Activated CD8-positive, alpha-beta memory T cell treated with anti-CD3 and anti-CD28 coated beads, Interleukin-2, amount 50 U/mL, for 24 hours (primary cell): ENCODE data around the gene MLST8.

Source experiments
- DNase-seq: peaks from one replicate; pipeline ENCODE4 v3.0.0-alpha.2; 2020; ENCODE audit errors: extremely low read depth

Gene MLST8

DNA sequence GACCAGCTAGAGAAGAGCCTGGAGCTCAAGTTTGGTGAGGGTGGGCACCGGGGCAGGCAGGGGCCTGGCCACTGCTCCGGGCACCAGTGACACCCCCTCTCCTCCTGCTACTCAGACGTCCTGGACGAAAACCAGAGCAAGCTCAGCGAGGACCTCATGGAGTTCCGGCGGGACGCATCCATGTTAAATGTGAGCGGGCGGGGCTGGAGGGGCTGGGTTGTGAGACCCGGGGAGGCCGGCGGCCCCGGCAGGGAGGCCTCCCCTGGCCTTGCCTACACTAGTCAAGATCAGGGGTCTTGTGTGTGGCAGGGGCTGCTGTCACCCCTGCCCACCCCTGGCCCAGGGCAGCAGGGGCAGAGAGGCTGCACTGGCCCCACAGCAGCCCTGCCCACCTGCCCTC, 31.9 kb upstream of the MLST8 start:
- DNase-seq: no peak

DNA sequence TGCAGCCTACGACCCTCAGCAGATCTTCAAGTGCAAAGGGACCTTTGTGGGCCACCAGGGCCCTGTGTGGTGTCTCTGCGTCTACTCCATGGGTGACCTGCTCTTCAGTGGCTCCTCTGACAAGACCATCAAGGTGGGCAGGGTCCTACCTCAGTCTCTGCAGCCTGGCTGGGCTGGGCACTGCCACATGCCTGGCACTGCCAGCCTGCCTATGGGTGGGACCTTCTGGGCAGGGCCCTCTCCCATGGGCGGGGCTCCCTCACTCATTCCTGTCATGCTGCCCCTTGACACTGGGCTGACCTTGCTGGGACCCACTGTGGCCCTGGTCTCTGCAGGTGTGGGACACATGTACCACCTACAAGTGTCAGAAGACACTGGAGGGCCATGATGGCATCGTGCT, 31.3 kb upstream of the MLST8 start:
- DNase-seq: no peak

DNA sequence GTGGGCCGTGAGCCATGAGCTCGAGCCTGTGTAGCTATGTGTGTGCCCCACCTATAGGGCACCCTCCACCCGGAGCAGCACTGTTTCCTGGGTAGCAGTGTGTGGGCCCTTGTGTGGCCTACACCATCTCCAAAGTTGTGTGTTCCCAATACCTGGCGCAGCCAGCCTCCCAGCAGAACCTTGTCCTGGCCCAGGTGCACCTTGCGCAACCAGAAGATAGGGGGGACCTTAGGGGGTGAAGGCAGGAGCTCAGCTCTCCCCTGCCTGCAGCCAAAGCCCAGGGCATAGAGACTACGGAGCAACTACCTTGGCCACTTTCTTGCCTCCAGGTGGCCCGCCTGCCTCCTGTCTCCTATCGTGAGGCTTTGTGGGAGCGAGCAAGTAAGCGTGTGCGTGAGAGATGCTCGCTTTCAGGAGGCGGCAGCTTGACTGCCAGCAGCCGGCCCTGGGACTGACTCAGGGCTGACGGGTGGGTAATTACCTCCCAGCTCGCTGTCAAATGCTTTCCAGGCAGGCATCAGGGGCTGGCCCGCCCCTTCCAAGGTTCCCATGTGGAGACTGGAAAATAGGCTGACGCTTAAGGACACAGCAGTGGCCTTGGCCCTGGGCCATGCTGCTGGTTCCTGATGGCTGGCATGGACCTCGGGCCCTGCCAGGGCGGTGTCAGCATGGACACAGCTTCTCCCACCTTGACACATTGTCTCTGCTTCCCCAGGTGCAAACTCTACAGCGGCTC, 30.7 kb upstream of the MLST8 start:
- DNase-seq: no peak

DNA sequence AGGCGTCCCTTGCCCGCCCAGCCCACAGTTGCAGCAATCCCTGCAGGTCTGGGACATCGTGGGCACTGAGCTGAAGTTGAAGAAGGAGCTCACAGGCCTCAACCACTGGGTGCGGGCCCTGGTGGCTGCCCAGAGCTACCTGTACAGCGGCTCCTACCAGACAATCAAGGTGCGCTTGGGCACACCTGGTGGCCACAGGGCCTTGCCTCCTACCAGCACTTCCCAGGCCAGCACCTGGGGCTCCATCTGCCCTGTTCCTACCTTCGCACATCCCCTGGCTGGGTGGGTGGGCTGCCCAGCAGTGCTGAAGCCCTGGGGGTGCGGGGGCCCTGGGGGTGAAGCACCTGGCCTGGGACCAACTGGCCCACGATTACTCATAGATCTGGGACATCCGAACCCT, 29.8 kb upstream of the MLST8 start:
- no peak for DNase-seq

DNA sequence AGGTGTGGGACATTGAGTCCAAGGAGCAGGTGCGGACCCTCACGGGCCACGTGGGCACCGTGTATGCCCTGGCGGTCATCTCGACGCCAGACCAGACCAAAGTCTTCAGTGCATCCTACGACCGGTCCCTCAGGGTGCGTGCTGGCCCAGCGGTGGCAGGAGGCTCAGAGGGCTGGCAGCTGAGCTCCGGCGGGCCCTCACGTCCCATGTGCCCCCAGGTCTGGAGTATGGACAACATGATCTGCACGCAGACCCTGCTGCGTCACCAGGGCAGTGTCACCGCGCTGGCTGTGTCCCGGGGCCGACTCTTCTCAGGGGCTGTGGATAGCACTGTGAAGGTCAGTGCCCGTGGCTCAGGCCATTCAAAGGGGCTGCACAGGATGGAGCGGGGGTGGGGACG, 29.2 kb upstream of the MLST8 start:
- DNase-seq: no peak

DNA sequence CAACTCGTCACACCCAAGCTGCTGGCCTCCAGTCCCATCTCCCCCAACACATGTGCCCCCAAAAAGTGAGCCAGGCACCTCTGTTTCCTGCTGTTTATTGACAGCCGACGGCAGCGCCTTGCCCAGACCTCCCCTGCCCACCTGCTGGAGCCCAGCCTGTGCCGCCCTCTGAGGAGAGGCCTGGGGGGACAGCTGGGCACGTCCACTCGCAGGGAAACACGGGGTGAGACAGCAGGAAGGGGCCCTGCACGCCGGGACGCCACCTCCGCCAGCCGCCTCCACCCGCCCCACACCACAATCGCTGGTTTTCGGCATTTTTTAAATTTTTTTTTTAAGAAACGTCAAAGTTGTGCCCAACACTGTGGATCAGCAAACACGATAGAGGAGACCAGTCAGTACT, 28.2 kb upstream of the MLST8 start:
- DNase-seq: no peak

DNA sequence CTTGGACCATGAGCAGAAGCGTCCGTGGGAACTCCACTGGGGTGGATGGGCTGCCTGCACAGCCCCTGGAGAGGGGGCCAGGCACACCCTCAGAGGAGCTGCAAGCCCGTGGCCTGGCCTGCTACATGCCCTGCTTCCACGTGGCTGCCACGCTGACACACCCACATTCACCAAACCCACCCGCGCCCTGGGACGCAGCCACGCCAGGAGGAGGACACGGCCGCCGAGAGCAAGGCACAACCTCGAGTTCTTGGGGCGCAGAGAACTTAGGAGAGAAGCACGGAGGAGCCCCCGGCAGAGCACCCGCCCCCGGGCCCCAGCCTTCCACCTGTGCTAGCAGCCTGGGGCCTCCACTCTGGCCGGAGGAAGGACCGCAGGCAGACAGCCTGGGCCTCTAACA, 27.7 kb upstream of the MLST8 start:
- no peak for DNase-seq

DNA sequence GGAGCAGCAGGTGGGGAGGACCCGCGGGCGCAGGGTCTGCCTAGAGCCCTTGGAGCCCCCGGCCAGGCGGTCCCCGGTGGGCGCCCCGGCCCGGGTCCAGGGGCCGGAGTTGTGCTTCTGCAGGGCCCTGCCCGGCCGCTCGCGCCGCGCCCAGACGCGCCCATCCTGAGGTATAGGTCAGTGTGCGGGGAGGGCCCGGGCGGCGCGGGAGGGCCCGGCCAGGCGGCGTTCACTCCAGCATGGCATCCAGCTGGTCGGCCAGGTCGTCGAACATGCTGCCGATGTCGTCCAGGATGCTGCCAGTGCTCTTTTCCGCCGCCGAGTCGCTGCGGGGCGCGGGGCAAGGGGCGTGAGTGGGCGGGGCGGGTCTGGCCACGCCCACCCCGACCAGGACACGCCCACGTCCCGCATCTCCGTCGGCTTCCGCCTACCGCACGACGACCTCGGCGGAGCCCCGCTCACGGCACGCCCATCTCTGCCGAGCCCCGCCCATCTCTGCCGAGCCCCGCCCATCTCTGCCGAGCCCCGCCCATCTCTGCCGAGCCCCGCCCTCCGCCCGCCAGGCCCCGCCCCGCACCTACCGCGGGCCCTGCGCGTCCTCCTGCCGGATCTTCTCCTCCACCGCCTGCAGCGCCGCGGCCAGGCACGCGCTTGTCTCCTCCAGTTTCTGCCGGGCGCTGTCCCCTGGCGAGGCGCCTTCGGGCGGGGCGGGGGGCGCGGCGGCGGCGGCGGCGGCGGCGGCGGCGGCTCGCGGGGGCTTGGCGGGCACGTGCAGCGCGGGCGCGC, 26.7 kb upstream of the MLST8 start:
- DNase-seq: no peak

DNA sequence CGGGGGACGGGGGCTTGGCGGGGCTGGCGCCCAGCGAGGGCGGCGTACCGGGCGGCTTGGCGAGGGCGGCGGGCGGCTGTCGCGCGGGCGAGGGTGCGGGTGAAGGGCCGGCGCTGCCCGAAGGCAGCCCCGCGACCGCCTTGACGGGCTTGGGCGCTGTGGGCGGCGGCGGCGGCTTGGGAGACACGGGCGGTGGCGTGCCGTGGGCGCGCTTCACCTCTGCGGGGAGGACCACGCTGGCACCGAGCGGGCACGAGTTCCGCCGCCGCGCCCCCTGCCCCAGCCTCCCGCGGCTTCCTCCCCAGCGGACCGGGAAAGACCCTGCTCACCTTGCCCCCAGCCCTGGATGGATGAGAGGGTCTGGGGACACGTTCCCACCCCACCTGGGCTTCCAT, 26.1 kb upstream of the MLST8 start:
- no peak for DNase-seq

DNA sequence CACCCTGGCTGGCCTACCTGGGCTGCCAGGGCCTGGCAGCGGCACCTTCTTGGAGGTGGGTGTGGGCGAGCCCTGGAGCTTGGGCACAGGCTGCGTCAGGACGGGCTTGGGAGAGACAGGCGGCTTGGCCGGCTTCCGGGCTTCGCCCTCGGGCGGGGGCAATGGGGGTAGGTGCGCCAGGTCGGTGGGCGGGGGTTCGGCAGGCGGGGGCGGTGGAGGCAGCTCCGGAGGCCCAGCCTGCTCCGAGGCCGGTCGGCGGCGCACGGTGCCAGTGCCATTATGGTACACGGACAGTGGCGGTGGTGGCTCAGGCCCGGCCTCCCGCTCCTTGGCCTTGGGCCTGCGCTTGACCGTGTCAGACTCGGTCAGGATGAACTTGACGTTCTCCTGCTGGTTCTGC, 25.7 kb upstream of the MLST8 start:
- no peak for DNase-seq

DNA sequence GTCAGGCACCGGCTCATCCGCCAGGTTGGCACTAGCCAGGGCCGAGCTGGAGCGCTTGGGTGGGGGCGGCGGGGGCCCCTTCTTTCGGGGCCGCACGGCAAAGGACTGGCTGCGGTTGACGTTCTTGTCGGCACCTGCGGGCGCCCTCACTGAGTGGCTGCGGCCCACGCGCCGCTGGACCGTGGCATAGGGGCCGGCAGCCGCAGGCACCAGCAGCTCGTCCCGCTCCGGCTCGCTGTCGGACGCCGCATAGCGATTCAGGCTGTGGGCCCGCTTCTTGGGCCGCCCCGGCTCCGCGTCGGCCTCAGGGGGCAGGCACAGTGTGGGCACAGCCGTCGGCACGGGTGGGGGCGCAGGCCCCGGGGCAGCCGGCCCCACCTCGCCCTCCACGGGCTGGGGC, 24.8 kb upstream of the MLST8 start:
- DNase-seq: no peak

DNA sequence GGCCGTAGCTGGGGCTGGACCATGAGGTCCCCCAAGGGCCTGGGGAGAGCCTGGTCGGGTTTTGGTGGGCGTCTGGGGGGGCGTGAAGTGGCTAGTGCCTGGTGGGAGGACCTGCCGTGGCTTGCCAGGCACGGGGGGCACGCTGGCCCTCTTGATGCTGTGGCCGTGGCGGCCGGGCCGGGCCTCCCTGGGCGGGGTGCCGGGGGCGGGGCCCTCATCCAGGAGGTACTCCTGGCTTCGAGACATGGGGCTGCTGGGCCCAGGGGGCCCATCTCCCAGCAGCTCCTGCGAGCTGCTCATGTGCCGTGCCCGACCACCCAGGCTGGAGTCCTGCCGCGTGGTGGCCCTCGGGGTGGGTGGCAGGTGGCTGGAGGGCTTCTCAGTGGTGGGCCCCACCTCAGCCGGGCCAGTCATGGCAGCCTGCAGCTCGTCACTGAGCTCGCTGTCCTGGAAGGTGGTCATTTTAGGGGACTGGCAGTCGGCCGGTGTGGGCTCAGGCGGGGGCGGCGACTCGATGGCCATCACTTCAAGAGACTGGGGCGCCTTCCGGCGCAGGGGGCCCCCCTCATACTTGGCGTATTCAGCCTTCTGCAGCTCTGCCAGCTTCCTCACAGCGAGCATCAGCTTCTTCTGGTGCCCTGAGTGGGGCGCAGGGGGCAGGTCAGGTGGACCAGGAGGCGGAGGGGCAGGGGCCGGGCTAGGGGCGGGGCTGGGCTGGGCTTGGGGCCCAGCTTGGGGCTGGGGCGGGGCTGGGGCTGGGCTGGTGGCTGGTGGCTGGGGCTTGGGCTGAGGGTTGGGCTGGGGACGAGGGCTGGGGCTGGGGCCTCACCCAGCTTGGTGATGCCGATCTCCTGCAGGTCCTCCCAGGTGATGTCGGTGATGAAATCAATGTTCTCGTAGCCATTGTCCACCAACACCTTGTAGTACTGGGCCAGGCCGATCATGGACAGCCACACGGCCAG, 24.0 kb upstream of the MLST8 start:
- DNase-seq: no peak

DNA sequence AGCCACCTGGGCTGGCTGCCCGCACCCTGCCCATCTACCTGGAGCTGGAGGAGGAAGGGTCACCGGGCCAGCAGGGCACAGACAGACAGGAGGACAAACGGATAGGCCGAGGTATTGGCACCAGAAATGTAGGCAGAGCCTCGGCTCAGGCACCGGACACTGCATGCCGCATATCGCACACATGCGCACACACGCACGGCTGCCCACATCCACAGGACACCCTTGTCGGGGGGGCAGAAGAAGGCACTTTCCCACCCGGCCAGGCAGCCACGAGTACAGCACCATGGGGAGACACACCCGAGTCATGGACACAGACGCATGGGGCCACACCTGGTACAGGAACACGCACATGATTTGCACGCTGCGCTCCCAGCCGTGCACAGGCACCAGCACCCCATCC, 23.3 kb upstream of the MLST8 start:
- DNase-seq: no peak

DNA sequence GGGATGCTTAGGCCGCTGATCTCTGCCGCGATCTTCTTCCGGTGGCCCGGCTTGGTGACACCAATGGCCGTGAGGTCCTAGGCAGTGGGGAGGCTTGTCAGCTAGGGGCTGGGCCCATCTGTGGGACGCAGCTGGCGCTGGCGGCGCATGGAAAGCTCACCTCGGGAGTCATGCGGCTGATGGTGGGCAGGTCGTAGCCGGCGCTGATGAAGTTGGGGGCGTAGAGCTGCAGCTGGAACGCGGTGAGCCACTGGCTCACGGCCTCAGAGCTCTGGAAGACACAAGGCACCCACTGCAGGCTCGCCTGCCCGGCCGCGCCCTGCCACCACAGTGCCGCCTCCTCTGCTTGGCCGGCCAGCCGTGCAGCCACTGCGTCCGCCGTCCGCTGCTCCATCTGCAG, 21.6 kb upstream of the MLST8 start:
- no peak for DNase-seq

DNA sequence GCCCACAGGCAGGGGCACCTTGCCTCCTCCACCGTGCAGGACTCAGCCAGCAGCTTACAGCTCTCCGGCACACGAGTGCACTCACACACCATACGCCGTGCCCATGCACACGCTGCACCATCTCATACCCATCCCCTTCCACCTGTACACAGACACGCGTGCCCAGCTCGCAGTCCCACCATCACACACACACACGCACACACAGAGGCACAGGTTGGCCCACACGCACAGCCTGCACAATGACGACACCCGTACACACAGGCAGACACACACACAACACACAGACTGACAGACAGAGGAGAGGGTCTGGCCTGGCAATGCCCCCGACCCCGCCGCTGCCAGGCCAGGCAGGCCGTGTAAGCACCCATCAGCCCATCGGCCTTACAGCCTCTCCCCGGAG, 20.9 kb upstream of the MLST8 start:
- no peak for DNase-seq

DNA sequence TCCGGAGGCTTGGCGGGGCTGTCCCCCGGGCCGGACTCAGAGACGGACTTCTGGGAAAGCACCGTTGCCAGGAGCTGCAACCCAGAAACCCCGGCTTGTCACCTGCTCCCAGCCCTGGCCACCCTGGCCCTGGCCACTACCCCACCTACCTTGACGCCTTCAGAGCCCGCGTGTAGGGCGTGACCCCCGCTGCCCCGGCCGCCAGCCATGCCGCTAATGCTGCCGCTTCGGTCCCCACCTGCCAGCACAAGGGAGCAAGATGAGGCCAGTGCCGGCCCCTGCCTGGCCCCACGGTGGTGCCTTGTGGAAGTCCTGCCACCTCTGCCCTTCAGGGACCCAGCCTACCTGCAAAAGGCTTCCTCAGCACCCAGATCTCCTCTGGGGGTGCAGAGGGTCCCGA, 20.3 kb upstream of the MLST8 start:
- no peak for DNase-seq

DNA sequence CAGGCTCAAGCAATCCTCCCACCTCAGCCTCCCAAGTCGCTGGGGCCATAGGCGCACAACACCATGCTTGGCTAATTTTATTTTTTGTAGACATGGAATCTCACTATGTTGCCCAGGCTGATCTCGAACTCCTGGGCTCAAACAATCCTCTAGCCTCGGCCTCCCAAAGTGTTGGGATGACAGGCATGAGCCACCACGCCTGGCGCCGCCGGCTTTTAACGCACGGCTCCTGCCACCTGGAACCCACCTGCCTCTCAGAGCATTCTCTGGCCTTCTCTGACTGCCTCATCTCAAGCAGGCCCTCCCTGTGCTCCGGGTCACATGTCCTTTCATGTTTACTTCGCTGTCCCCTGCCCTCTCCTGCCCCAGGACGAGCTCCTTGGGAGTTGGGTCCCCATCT, 19.2 kb upstream of the MLST8 start:
- DNase-seq: no peak

DNA sequence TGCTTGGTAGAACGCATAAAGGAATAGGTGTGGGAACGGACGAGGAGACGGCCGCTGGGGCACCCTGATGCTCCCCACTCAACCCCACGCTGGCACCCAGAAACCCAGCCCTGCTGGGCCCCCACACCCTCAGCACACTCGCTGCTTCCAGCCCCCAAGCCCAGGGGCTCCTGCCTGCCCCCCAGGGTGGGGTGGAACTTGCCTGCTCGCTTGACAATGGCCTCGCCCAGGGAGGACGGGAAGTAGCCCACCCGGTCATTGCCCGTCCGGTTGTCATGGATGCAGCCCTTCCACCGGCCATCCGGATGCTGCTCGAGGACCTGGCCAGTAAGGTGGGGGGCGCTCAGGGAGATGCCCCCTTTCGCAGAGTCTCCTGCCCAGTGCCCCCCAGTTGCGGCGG, 18.7 kb upstream of the MLST8 start:
- no peak for DNase-seq

DNA sequence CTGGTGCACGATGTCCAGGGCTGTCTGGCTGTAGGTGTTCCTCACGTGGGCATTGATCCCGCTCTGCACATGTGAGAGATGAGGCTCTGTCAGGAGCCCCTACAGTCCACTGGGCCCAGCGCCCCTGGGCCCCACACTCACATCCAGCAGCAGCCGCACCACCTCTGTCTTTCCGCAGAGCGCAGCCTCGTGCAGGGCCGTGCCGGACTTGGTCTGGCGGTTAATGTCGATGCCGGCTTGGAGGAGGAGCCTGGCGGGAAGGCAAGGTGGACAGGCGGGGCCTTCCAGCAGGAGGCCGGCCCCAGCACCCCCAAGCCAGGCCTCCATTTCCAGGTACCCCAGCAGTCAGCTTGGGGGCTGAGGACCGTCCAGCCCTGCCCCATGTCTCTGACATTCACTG, 18.0 kb upstream of the MLST8 start:
- DNase-seq: no peak

DNA sequence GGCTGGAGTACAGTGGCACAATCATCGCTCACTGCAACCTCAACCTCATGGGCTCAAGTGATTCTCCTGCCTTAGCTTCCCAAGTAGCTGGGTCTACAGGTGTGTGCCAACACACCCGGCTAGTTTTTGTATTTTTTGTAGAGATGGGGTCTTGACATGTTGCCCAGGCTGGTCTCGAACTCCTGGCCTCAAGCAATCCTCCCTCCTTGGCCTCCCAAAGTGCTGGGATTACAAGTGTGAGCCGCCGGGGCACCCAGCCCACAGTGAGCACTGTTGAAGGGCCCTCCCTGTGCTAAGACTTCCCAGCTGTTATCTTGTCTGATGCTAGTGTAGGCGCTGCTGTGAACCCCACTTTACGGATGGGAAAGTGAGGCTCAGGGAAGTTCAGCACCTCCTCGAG, 16.9 kb upstream of the MLST8 start:
- DNase-seq: no peak

DNA sequence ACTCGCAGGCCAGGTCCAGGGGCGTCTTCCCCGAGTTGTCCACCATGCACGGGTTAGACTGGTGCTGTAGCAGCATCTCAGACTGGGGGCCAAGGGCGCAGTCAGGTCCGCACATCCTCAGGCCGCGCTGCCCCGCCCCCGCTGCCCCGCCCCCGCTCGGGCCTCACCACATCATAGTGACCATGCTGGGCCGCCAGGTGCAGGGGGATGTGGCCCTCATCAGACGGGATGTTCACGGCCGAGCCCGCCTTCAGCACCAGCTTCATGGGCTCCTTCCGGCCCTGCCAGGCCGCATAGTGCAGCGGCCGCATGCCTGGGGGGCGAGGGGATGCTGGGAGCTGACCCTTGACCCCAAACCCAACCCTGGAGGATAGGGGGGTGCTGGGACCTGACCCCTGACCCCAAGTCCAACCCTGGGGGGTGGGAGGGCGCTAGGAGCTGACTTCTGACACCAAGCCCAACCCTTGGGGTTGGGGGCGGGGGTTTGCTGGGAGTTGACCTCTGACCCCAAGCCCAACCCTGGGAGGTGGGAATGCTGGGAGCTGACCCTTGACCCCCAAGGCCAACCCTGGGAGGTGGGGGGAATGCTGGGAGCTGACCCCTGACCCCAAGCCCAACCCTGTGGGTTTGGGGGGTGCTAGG, 15.9 kb upstream of the MLST8 start:
- DNase-seq: no peak
